ENCODE measurements around the gene TMBIM1. TPM values are rescaled to one million over a fixed set of nuclear protein-coding genes. Genes with fewer than 3 reads are reported as not detected.

Gene TMBIM1
- total RNA-seq, 1 experiment from 2014 or later: 23.3 TPM

DNA sequence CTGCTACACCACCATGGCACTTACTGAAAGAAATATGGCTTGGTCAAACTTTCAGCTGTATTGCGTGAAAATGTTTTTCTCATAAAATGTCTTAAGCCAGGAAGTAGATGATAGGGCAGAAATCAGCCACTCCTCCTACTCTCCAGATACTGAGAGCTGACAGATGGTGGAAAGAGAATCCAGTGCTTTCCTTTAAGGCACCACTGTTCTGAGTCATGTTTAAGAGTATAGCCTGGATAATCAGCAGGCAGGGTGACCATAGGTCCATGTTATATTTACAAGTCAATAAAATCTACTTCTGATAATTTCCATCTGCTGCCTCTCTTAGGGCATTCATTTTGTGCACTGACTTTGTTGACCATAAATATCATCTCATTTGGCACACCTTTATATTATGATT, 53.4 kb downstream of the TMBIM1 start:
- Histone ChIP-seq H3K79me2 (ENCODE audit: low read length) (peaks cover 48% of the 10 kb centered on the region), H4K20me1 (ENCODE audit: insufficient read depth, low read depth, low read length) (peaks cover 11% of the 10 kb centered on the region), H3K9me2 (replicated peaks; ENCODE audit: insufficient read depth, low read length) (no peaks in the 10 kb centered on the region), H3K4me1 (ENCODE audit: low read length) (peaks cover 27% of the 10 kb centered on the region), H3K27ac (ENCODE audit: low read length) (no peak overlapping the region), H3K36me3 (ENCODE audit: insufficient read depth, low read length) (peaks cover 78% of the 10 kb centered on the region), H3K27me3 (ENCODE audit: low read length) (no peaks in the 10 kb centered on the region), H3K4me2 (ENCODE audit: low read depth, low read length, poor library complexity, severe bottlenecking) (no peak overlapping the region), H3K4me3 (ENCODE audit: low read length) (no peak overlapping the region), H3K9me3 (ENCODE audit: low read length) (no peaks in the 10 kb centered on the region), H3K9ac (ENCODE audit: low read length) (no peak overlapping the region), H2AFZ (ENCODE audit: low read length) (no peak overlapping the region)
- DNase-seq: no peak

- Histone ChIP-seq H3K4me1 (ENCODE audit: low read length) (peaks cover 27% of the 10 kb centered on the region), H3K79me2 (ENCODE audit: low read length) (peaks cover 38% of the 10 kb centered on the region)
Observed at GRCh38 chr2:218236829-218237228, 55.5 kb downstream of the TMBIM1 start.

DNA sequence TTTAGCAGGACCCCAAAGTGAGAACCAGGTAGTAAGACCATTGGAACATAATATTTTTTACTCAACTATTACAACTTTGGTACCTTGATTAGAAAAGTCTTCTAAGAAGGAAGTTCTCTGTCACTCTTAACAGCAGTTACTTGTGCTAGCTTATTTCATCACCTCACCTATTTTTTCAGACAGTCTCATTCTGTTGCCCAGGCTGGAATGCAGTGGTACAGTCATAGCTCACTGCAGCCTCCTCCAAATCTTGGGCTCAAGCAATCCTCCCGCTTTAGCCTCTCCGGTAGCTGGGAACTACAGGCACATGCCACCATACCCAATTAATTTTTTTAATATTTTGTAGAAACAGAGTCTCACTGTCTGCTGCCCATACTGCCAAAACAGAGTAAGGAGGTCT, 57.3 kb downstream of the TMBIM1 start:
- Histone ChIP-seq H3K79me2 (ENCODE audit: low read length) (peaks cover 52% of the 10 kb centered on the region), H3K9ac (ENCODE audit: low read length) (no peak overlapping the region), H2AFZ (ENCODE audit: low read length) (no peak overlapping the region), H3K4me1 (ENCODE audit: low read length) (peaks cover 17% of the 10 kb centered on the region), H3K36me3 (ENCODE audit: insufficient read depth, low read length) (peaks cover 76% of the 10 kb centered on the region), H3K9me2 (replicated peaks; ENCODE audit: insufficient read depth, low read length) (no peaks in the 10 kb centered on the region), H3K4me3 (ENCODE audit: low read length) (no peak overlapping the region), H3K27me3 (ENCODE audit: low read length) (no peaks in the 10 kb centered on the region), H3K4me2 (ENCODE audit: low read depth, low read length, poor library complexity, severe bottlenecking) (no peak overlapping the region), H4K20me1 (ENCODE audit: insufficient read depth, low read depth, low read length) (peaks cover 19% of the 10 kb centered on the region), H3K9me3 (ENCODE audit: low read length) (no peaks in the 10 kb centered on the region), H3K27ac (ENCODE audit: low read length) (0 out of 2 replicates have a peak overlapping the region, but pooled peaks have one; percentile 11)
- no peak for DNase-seq

More at GRCh38 chr2:218236829-218237228, 55.5 kb downstream of the TMBIM1 start:
- no peak for DNase-seq
- Histone ChIP-seq H3K4me3 (ENCODE audit: low read length) (no peak overlapping the region), H3K27ac (ENCODE audit: low read length) (no peak overlapping the region), H3K9me3 (ENCODE audit: low read length) (no peaks in the 10 kb centered on the region), H3K9ac (ENCODE audit: low read length) (no peak overlapping the region), H3K9me2 (replicated peaks; ENCODE audit: insufficient read depth, low read length) (no peaks in the 10 kb centered on the region), H3K36me3 (ENCODE audit: insufficient read depth, low read length) (peaks cover 73% of the 10 kb centered on the region), H3K27me3 (ENCODE audit: low read length) (no peaks in the 10 kb centered on the region), H4K20me1 (ENCODE audit: insufficient read depth, low read depth, low read length) (peaks cover 5% of the 10 kb centered on the region; the same call in 1 of the 2 replicates), H3K4me2 (ENCODE audit: low read depth, low read length, poor library complexity, severe bottlenecking) (no peak overlapping the region), H2AFZ (ENCODE audit: low read length) (no peak overlapping the region)

DNA sequence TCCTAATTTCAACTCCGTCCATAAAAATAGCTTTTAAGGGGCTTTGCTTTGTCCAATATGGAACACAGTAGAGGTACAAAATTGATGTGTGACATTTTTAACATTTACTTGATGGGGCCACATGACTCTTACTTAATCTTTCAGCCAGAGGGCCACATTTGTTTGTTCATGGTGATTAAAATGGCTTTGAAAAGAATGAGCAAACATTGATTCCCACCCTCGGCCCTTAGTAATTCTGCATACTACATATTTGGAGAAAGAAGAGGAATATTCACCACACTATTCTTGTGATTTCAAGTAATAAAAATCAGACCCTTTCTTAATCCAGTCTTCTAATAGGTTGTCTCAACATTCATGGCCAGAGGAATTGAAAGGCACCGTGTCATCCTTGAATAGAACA, 57.8 kb downstream of the TMBIM1 start:
- Histone ChIP-seq H3K4me3 (ENCODE audit: low read length) (no peak overlapping the region), H3K79me2 (ENCODE audit: low read length) (peaks cover 56% of the 10 kb centered on the region), H2AFZ (ENCODE audit: low read length) (no peak overlapping the region), H3K9me2 (replicated peaks; ENCODE audit: insufficient read depth, low read length) (no peaks in the 10 kb centered on the region), H3K27me3 (ENCODE audit: low read length) (no peaks in the 10 kb centered on the region), H3K4me2 (ENCODE audit: low read depth, low read length, poor library complexity, severe bottlenecking) (no peak overlapping the region), H3K36me3 (ENCODE audit: insufficient read depth, low read length) (peaks cover 81% of the 10 kb centered on the region), H3K27ac (ENCODE audit: low read length) (0 out of 2 replicates have a peak overlapping the region, but pooled peaks have one; percentile 11), H4K20me1 (ENCODE audit: insufficient read depth, low read depth, low read length) (peaks cover 19% of the 10 kb centered on the region), H3K4me1 (ENCODE audit: low read length) (peaks cover 21% of the 10 kb centered on the region), H3K9ac (ENCODE audit: low read length) (no peak overlapping the region), H3K9me3 (ENCODE audit: low read length) (no peaks in the 10 kb centered on the region)
- DNase-seq: no peak

DNA sequence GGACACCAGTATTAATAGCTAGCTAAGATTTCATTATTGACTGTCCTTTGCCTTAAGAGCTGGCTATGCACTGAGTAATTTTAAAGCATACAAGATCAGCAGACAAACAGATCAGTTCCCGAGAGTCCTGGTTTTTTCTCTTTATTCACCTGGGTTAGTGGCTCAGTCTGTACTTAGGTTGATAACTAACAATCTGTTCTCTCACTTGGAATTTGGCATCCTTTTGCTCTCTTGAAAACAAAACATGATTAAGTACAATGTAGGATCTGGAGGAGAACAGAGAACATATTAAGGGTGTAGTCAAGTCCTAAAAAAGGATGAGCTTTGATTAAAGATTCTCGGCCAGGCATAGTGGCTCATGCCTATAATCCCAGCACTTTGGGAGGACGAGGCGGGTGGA, 58.8 kb downstream of the TMBIM1 start:
- H3K27me3 ChIP-seq (ENCODE audit: low read length): no peaks in the 10 kb centered on the region
- no peak overlapping the region for H3K9ac ChIP-seq (ENCODE audit: low read length)
- no peaks in the 10 kb centered on the region for H3K9me2 ChIP-seq (replicated peaks; ENCODE audit: insufficient read depth, low read length)
- no peak overlapping the region for H3K4me3 ChIP-seq (ENCODE audit: low read length)
- no peak for DNase-seq
- H2AFZ ChIP-seq (ENCODE audit: low read length): no peak overlapping the region
- H3K9me3 ChIP-seq (ENCODE audit: low read length): no peaks in the 10 kb centered on the region
- peaks cover 56% of the 10 kb centered on the region for H3K79me2 ChIP-seq (ENCODE audit: low read length)
- H4K20me1 ChIP-seq (ENCODE audit: insufficient read depth, low read depth, low read length): peaks cover 24% of the 10 kb centered on the region
- peaks cover 81% of the 10 kb centered on the region for H3K36me3 ChIP-seq (ENCODE audit: insufficient read depth, low read length)
- H3K4me1 ChIP-seq (ENCODE audit: low read length): peaks cover 22% of the 10 kb centered on the region
- H3K27ac ChIP-seq (ENCODE audit: low read length): no peak overlapping the region
- no peak overlapping the region for H3K4me2 ChIP-seq (ENCODE audit: low read depth, low read length, poor library complexity, severe bottlenecking)

- H3K79me2 ChIP-seq (ENCODE audit: low read length): peaks cover 66% of the 10 kb centered on the region
- no peaks in the 10 kb centered on the region for H3K9me2 ChIP-seq (replicated peaks; ENCODE audit: insufficient read depth, low read length)
- no peak overlapping the region for H3K9ac ChIP-seq (ENCODE audit: low read length)
- H3K4me3 ChIP-seq (ENCODE audit: low read length): no peak overlapping the region
- peak; percentile 67 for DNase-seq
- no peaks in the 10 kb centered on the region for H3K9me3 ChIP-seq (ENCODE audit: low read length)
- H3K27me3 ChIP-seq (ENCODE audit: low read length): no peaks in the 10 kb centered on the region
- peaks cover 41% of the 10 kb centered on the region for H4K20me1 ChIP-seq (ENCODE audit: insufficient read depth, low read depth, low read length)
- H3K4me1 ChIP-seq (ENCODE audit: low read length): peaks cover 37% of the 10 kb centered on the region
- no peak overlapping the region for H3K27ac ChIP-seq (ENCODE audit: low read length)
- no peak overlapping the region for H3K4me2 ChIP-seq (ENCODE audit: low read depth, low read length, poor library complexity, severe bottlenecking)
- no peak overlapping the region for H2AFZ ChIP-seq (ENCODE audit: low read length)
- H3K36me3 ChIP-seq (ENCODE audit: insufficient read depth, low read length): peaks cover 79% of the 10 kb centered on the region
Observed at GRCh38 chr2:218230882-218231281, 61.4 kb downstream of the TMBIM1 start.

- Histone ChIP-seq H3K9me2 (replicated peaks; ENCODE audit: insufficient read depth, low read length) (no peaks in the 10 kb centered on the region), H3K9me3 (ENCODE audit: low read length) (no peaks in the 10 kb centered on the region), H3K4me1 (ENCODE audit: low read length) (peaks cover 47% of the 10 kb centered on the region), H3K36me3 (ENCODE audit: insufficient read depth, low read length) (peaks cover 79% of the 10 kb centered on the region), H3K79me2 (ENCODE audit: low read length) (peaks cover 72% of the 10 kb centered on the region), H3K4me3 (ENCODE audit: low read length) (no peak overlapping the region), H2AFZ (ENCODE audit: low read length) (no peak overlapping the region), H4K20me1 (ENCODE audit: insufficient read depth, low read depth, low read length) (peaks cover 51% of the 10 kb centered on the region), H3K27me3 (ENCODE audit: low read length) (no peaks in the 10 kb centered on the region), H3K9ac (ENCODE audit: low read length) (no peak overlapping the region), H3K4me2 (ENCODE audit: low read depth, low read length, poor library complexity, severe bottlenecking) (no peak overlapping the region), H3K27ac (ENCODE audit: low read length) (peak overlapping the region; percentile 73)
- DNase-seq: no peak
Observed at GRCh38 chr2:218229851-218230250, 62.5 kb downstream of the TMBIM1 start.

- DNase-seq: peak; percentile 69
- H3K27me3 ChIP-seq (ENCODE audit: low read length): no peaks in the 10 kb centered on the region
- peaks cover 72% of the 10 kb centered on the region for H3K79me2 ChIP-seq (ENCODE audit: low read length)
- peaks cover 49% of the 10 kb centered on the region for H3K4me1 ChIP-seq (ENCODE audit: low read length)
- H4K20me1 ChIP-seq (ENCODE audit: insufficient read depth, low read depth, low read length): peaks cover 51% of the 10 kb centered on the region
- no peak overlapping the region for H2AFZ ChIP-seq (ENCODE audit: low read length)
- peaks cover 79% of the 10 kb centered on the region for H3K36me3 ChIP-seq (ENCODE audit: insufficient read depth, low read length)
- peak overlapping the region; percentile 14 for H3K4me2 ChIP-seq (ENCODE audit: low read depth, low read length, poor library complexity, severe bottlenecking)
- peak overlapping the region; percentile 73 for H3K27ac ChIP-seq (ENCODE audit: low read length)
- H3K9me3 ChIP-seq (ENCODE audit: low read length): no peaks in the 10 kb centered on the region
- H3K9ac ChIP-seq (ENCODE audit: low read length): no peak overlapping the region
- no peak overlapping the region for H3K4me3 ChIP-seq (ENCODE audit: low read length)
- no peaks in the 10 kb centered on the region for H3K9me2 ChIP-seq (replicated peaks; ENCODE audit: insufficient read depth, low read length)
Observed at GRCh38 chr2:218229239-218229638, 63.1 kb downstream of the TMBIM1 start.

All from Karpas-422 (cell line).